Measurements from ENCODE around the gene VTI1A.

The VTI1A gene

GRCh38 chr10:112669989-112670388, 223.0 kb downstream of the VTI1A start:
- Histone ChIP-seq H3F3A (ENCODE audit: insufficient read depth, low read length) (no peaks in the 10 kb centered on the region), H3K4me3 (ENCODE audit: low read length) (no peak overlapping the region), H3K27me3 (replicated peaks; ENCODE audit: insufficient read depth, low read length) (no peaks in the 10 kb centered on the region), H3K79me2 (ENCODE audit: low read length) (no peaks in the 10 kb centered on the region), H3K9me2 (replicated peaks; ENCODE audit: insufficient read depth, low read length) (no peaks in the 10 kb centered on the region), H3K4me2 (ENCODE audit: low read depth, low read length) (no peak overlapping the region), H3K27ac (ENCODE audit: low read length) (no peak overlapping the region), H3K36me3 (replicated peaks; ENCODE audit: insufficient read depth, low read length) (no peaks in the 10 kb centered on the region), H3K9me3 (replicated peaks; ENCODE audit: insufficient read depth, low read length) (no peaks in the 10 kb centered on the region), H3K4me1 (ENCODE audit: low read length) (no peaks in the 10 kb centered on the region), H4K20me1 (ENCODE audit: insufficient read depth, low read length) (no peaks in the 10 kb centered on the region), H2AFZ (ENCODE audit: low read length) (no peak overlapping the region), H3K9ac (ENCODE audit: low read length) (no peak overlapping the region)
- no peak for TF ChIP-seq CTCF (IDR thresholded peaks at IDR 0.05; ENCODE audit: low read length)
- no peak for TF ChIP-seq EZH2phosphoT487 (IDR thresholded peaks at IDR 0.05; ENCODE audit: low read length)
- TF ChIP-seq EZH2 (optimal IDR thresholded peaks at IDR 0.05; ENCODE audit: low read depth, low read length), result no peak
- DNase-seq, result no peak

- H3K4me3 ChIP-seq (ENCODE audit: low read length), result no peak overlapping the region
- no peaks in the 10 kb centered on the region for H4K20me1 ChIP-seq (ENCODE audit: insufficient read depth, low read length)
- no peak for DNase-seq
- H3K4me2 ChIP-seq (ENCODE audit: low read depth, low read length), result no peak overlapping the region
- H3K36me3 ChIP-seq (replicated peaks; ENCODE audit: insufficient read depth, low read length), result no peaks in the 10 kb centered on the region
- H3K79me2 ChIP-seq (ENCODE audit: low read length), result no peaks in the 10 kb centered on the region
- no peak overlapping the region for H3K9ac ChIP-seq (ENCODE audit: low read length)
- no peaks in the 10 kb centered on the region for H3K4me1 ChIP-seq (ENCODE audit: low read length)
- H3F3A ChIP-seq (ENCODE audit: insufficient read depth, low read length), result no peaks in the 10 kb centered on the region
- H3K27ac ChIP-seq (ENCODE audit: low read length), result no peak overlapping the region
- no peaks in the 10 kb centered on the region for H3K9me2 ChIP-seq (replicated peaks; ENCODE audit: insufficient read depth, low read length)
- TF ChIP-seq CTCF (IDR thresholded peaks at IDR 0.05; ENCODE audit: low read length) (no peak), EZH2phosphoT487 (IDR thresholded peaks at IDR 0.05; ENCODE audit: low read length) (no peak), EZH2 (optimal IDR thresholded peaks at IDR 0.05; ENCODE audit: low read depth, low read length) (no peak)
- no peaks in the 10 kb centered on the region for H3K27me3 ChIP-seq (replicated peaks; ENCODE audit: insufficient read depth, low read length)
- H3K9me3 ChIP-seq (replicated peaks; ENCODE audit: insufficient read depth, low read length), result no peaks in the 10 kb centered on the region
- no peak overlapping the region for H2AFZ ChIP-seq (ENCODE audit: low read length)
These were observed 224.7 kb downstream of the VTI1A start for GRCh38 chr10:112671743-112672142.

- no peak overlapping the region for H3K4me3 ChIP-seq (ENCODE audit: low read length)
- H2AFZ ChIP-seq (ENCODE audit: low read length), result no peak overlapping the region
- no peaks in the 10 kb centered on the region for H3K4me1 ChIP-seq (ENCODE audit: low read length)
- H3K27me3 ChIP-seq (replicated peaks; ENCODE audit: insufficient read depth, low read length), result no peaks in the 10 kb centered on the region
- no peak overlapping the region for H3K9ac ChIP-seq (ENCODE audit: low read length)
- no peaks in the 10 kb centered on the region for H3F3A ChIP-seq (ENCODE audit: insufficient read depth, low read length)
- no peaks in the 10 kb centered on the region for H3K9me3 ChIP-seq (replicated peaks; ENCODE audit: insufficient read depth, low read length)
- no peaks in the 10 kb centered on the region for H3K9me2 ChIP-seq (replicated peaks; ENCODE audit: insufficient read depth, low read length)
- no peaks in the 10 kb centered on the region for H4K20me1 ChIP-seq (ENCODE audit: insufficient read depth, low read length)
- TF ChIP-seq CTCF (IDR thresholded peaks at IDR 0.05; ENCODE audit: low read length), result no peak
- TF ChIP-seq EZH2phosphoT487 (IDR thresholded peaks at IDR 0.05; ENCODE audit: low read length), result no peak
- no peak for TF ChIP-seq EZH2 (optimal IDR thresholded peaks at IDR 0.05; ENCODE audit: low read depth, low read length)
- no peaks in the 10 kb centered on the region for H3K79me2 ChIP-seq (ENCODE audit: low read length)
- no peak overlapping the region for H3K4me2 ChIP-seq (ENCODE audit: low read depth, low read length)
- no peak for DNase-seq
- no peak overlapping the region for H3K27ac ChIP-seq (ENCODE audit: low read length)
- no peaks in the 10 kb centered on the region for H3K36me3 ChIP-seq (replicated peaks; ENCODE audit: insufficient read depth, low read length)
These were observed 225.7 kb downstream of the VTI1A start for GRCh38 chr10:112672706-112673105.
